Rectal smooth muscle tissue (tissue), 1 donor: ENCODE data around the gene FAM181B.

ENCODE experiments used
- H3K27ac ChIP-seq: one replicate; pipeline ENCODE4 v1.7.0; 2013; ENCODE audit warnings: low read depth, low read length, inconsistent platforms
- H3K27me3 ChIP-seq: one replicate; pipeline ENCODE4 v1.7.0; 2013; ENCODE audit warnings: low read length; ENCODE audit not compliant: control insufficient read depth, insufficient read depth
- H3K36me3 ChIP-seq: one replicate; pipeline ENCODE4 v1.7.0; 2013; ENCODE audit warnings: low read length; ENCODE audit not compliant: control insufficient read depth, insufficient read depth
- H3K4me1 ChIP-seq: one replicate; pipeline ENCODE4 v1.7.0; 2013; ENCODE audit warnings: low read length; ENCODE audit not compliant: control insufficient read depth, insufficient read depth
- H3K4me3 ChIP-seq: one replicate; pipeline ENCODE4 v1.7.0; 2013; ENCODE audit warnings: low read length
- H3K9ac ChIP-seq: one replicate; pipeline ENCODE4 v1.7.0; 2013; ENCODE audit warnings: low read length

FAM181B gene

GRCh38 chr11:82756765-82757639 lies 23.3 kb upstream of the FAM181B start:
- no peak overlapping the region for H3K27ac ChIP-seq
- H3K9ac ChIP-seq, result no peak overlapping the region

GRCh38 chr11:82754410-82754809 lies 20.7 kb upstream of the FAM181B start:
- H3K27ac ChIP-seq, result no peak overlapping the region
- H3K36me3 ChIP-seq, result no peaks in the 10 kb centered on the region
- H3K27me3 ChIP-seq, result no peaks in the 10 kb centered on the region
- no peaks in the 10 kb centered on the region for H3K4me1 ChIP-seq
- H3K4me3 ChIP-seq, result no peak overlapping the region
- H3K9ac ChIP-seq, result no peak overlapping the region

More at GRCh38 chr11:82756765-82757639, 23.3 kb upstream of the FAM181B start:
- no peaks in the 10 kb centered on the region for H3K27me3 ChIP-seq
- no peaks in the 10 kb centered on the region for H3K36me3 ChIP-seq
- no peak overlapping the region for H3K4me3 ChIP-seq
- no peaks in the 10 kb centered on the region for H3K4me1 ChIP-seq

DNA sequence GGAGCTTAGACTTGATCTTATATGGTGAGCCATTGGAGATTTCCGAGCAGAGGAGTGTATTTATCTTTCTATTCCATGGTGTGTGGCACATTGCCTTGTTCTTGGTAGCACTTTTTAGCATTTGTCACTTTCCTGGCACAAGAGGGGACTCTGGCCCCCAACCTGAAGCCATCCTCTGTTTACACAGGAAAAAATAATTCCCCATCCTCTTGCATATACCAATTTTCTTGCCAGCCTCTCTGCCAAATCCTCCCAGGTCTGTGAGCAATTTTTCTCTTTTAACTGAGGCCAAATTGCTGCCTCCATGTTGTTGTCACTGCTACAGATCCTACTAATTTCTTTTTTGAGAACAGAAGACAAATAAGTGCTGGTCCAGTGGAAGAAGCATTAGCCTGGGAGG lies 20.3 kb upstream of the FAM181B start:
- Histone ChIP-seq H3K4me1 (no peaks in the 10 kb centered on the region), H3K4me3 (no peak overlapping the region), H3K9ac (no peak overlapping the region), H3K27me3 (no peaks in the 10 kb centered on the region), H3K36me3 (no peaks in the 10 kb centered on the region), H3K27ac (no peak overlapping the region)

DNA sequence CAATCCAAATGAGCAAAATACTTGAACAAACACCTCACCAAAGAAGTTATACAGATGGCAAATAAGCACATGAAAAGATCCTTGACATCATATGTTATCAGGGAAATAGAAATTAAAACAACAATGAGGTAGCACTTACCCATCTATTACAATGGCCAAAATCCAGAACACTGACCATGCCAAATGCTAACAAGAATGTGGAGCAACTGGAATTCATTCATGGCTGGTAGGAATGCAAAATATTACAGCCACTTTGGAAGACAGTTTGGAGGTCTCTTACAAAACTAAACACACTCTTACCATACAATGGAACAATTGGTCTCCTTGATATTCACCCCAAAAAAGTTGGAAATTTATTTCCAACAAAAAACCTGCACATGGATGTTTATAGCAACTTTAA lies 19.1 kb upstream of the FAM181B start:
- no peak overlapping the region for H3K4me3 ChIP-seq

GRCh38 chr11:82750643-82751139 lies 17.0 kb upstream of the FAM181B start:
- Histone ChIP-seq H3K9ac (no peak overlapping the region), H3K4me1 (no peaks in the 10 kb centered on the region), H3K36me3 (no peaks in the 10 kb centered on the region), H3K27ac (no peak overlapping the region), H3K4me3 (no peak overlapping the region), H3K27me3 (no peaks in the 10 kb centered on the region)

More for the DNA sequence above, 19.1 kb upstream of the FAM181B start:
- H3K27ac ChIP-seq, result no peak overlapping the region
- no peak overlapping the region for H3K9ac ChIP-seq
- H3K36me3 ChIP-seq, result no peaks in the 10 kb centered on the region
- no peaks in the 10 kb centered on the region for H3K27me3 ChIP-seq
- no peaks in the 10 kb centered on the region for H3K4me1 ChIP-seq

- no peak overlapping the region for H3K4me3 ChIP-seq
- no peaks in the 10 kb centered on the region for H3K36me3 ChIP-seq
- no peaks in the 10 kb centered on the region for H3K4me1 ChIP-seq
- no peaks in the 10 kb centered on the region for H3K27me3 ChIP-seq
- H3K9ac ChIP-seq, result no peak overlapping the region
- H3K27ac ChIP-seq, result no peak overlapping the region
Observed at GRCh38 chr11:82747471-82747870, 13.8 kb upstream of the FAM181B start.

- no peaks in the 10 kb centered on the region for H3K36me3 ChIP-seq
- no peak overlapping the region for H3K4me3 ChIP-seq
- H3K27ac ChIP-seq, result no peak overlapping the region
- no peaks in the 10 kb centered on the region for H3K4me1 ChIP-seq
- no peak overlapping the region for H3K9ac ChIP-seq
- H3K27me3 ChIP-seq, result peaks cover 12% of the 10 kb centered on the region
Observed at GRCh38 chr11:82738091-82738490, 4.4 kb upstream of the FAM181B start.

GRCh38 chr11:82734120-82734479 lies 436 bp upstream of the FAM181B start:
- Histone ChIP-seq H3K4me3 (peak overlapping the region; percentile 53), H3K27me3 (peaks cover 13% of the 10 kb centered on the region), H3K36me3 (no peaks in the 10 kb centered on the region), H3K27ac (no peak overlapping the region), H3K9ac (no peak overlapping the region), H3K4me1 (no peaks in the 10 kb centered on the region)

GRCh38 chr11:82732734-82733443 lies 775 bp downstream of the FAM181B start:
- peak overlapping the region; percentile 53 for H3K4me3 ChIP-seq
- H3K4me1 ChIP-seq, result no peaks in the 10 kb centered on the region
- H3K9ac ChIP-seq, result no peak overlapping the region
- no peak overlapping the region for H3K27ac ChIP-seq
- peaks cover 13% of the 10 kb centered on the region for H3K27me3 ChIP-seq
- no peaks in the 10 kb centered on the region for H3K36me3 ChIP-seq

- Histone ChIP-seq H3K4me1 (no peaks in the 10 kb centered on the region), H3K36me3 (no peaks in the 10 kb centered on the region), H3K27me3 (peaks cover 13% of the 10 kb centered on the region), H3K4me3 (peak overlapping the region; percentile 53), H3K9ac (no peak overlapping the region), H3K27ac (no peak overlapping the region)
Observed at GRCh38 chr11:82732348-82732733, 1.3 kb downstream of the FAM181B start.

GRCh38 chr11:82731691-82732277 lies 1.9 kb downstream of the FAM181B start:
- Histone ChIP-seq H3K27ac (no peak overlapping the region), H3K4me3 (no peak overlapping the region), H3K27me3 (peaks cover 13% of the 10 kb centered on the region), H3K36me3 (no peaks in the 10 kb centered on the region), H3K4me1 (no peaks in the 10 kb centered on the region), H3K9ac (no peak overlapping the region)

DNA sequence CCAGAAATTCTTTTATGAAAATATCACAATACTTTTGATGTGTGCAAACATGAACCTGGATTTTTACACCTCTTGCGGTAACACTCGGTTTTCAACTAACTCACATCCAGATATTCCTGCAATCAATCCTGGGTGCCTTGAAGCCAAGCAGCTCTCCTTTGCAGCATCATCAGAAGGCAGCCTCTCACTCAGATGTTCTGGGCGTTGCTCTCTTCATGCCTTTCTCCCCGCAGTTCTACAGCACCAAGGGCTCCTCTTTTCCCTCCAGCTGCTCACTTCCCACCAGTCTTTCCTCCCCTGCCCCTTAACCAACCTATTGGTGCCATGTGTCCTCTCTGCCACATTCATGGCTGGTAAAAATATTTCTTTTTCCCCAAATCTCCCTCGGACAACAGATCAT lies 2.9 kb downstream of the FAM181B start:
- Histone ChIP-seq H3K4me3 (peak overlapping the region; percentile 24), H3K27me3 (peaks cover 13% of the 10 kb centered on the region), H3K4me1 (no peaks in the 10 kb centered on the region), H3K9ac (no peak overlapping the region), H3K27ac (no peak overlapping the region), H3K36me3 (no peaks in the 10 kb centered on the region)
